ENCODE data around the gene RYR3.
"Not testable (repeated sequence)": the region's sequence is repeated elsewhere in the genome, so short reads cannot be mapped to it uniquely, and the experiment has no call there.

Gene RYR3

GRCh38 chr15:33598382-33598781 is 287.6 kb downstream of the RYR3 start:
- not testable (repeated sequence) for DNase-seq

DNA sequence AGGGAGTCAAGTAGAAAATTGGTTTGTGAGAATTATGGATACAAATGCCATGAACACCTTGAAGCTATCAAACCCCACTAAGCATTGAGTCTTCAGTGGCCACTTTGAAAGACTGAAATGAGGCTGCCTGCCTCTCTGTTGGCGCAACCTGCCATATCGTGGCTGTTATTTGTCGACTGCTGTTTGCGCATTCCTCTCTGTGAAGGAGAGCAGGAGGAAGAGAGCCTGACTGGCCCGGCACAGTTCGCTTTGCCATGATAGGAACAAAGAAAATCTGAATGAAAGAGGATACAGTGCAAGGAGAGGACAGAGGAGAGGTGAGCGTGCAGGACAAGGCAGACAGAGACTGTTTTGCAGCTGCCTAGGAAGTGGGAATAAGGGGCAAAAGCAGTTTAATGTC is 289.4 kb downstream of the RYR3 start:
- DNase-seq, result no peak

DNA sequence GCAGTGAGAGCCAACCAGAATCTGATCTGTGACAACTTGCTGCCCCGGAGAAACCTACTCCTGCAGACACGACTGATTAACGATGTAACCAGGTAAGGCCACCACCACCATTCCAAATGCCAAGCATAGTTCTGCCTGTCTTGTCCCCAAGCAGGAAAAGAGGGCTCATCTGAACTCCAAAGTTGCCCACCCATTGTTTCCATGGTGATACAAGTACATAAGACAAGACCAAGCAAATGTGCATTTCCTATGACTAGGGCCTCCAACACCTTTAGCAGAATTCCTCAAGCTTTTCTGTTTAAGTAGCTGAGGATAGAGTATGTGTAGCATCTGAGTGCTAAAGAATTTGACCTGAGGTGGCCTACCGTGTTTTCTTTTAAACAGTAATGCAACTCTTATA is 290.7 kb downstream of the RYR3 start:
- DNase-seq, result no peak

GRCh38 chr15:33608714-33609113 is 297.9 kb downstream of the RYR3 start:
- DNase-seq, result no peak

DNA sequence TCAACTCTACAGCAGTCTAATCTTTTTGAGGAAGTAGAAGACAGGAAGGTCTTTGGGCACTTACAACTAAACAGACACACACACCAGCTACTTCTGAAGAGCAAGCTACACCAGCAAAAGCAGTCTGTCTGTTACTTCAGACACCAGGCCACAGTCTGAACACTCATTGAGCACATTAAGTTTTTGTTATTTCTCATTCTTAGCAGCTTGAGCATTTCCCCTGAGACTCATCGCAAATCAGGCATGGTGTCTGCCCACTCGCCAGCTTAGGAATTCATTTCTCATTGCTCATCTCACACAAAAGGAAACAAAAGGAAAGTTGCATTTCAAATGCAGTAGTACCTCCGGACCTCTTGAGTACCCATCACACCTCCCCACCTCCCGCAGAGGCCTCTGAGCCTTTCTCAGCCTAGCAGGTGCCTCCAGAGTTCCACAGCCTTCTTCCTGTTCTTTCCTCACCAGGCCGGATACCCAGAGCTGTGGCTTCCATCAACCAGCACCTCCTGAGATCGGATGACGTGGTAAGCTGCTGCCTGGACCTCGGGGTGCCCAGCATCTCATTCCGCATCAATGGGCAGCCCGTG is 302.0 kb downstream of the RYR3 start:
- no peak for DNase-seq

DNA sequence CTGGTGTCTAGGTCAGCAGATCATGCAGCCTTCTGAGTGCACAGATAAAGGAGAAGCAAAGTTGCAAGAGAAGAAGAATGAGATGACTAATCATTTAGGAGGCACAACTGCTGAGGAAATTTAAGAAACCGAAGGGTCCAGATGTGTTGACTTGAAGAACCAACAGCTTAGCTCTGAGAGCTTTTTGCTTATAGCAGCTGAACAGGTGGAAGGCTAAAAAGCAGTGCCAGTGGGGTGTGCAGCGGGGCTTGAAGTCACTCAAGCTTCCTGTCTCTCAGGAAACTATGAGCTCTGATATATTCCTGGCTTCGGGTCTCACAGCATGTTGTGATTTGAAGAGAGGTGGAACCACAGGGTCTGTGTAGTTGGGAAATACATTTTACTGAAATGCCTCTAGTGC is 305.7 kb downstream of the RYR3 start:
- DNase-seq, result no peak

DNA sequence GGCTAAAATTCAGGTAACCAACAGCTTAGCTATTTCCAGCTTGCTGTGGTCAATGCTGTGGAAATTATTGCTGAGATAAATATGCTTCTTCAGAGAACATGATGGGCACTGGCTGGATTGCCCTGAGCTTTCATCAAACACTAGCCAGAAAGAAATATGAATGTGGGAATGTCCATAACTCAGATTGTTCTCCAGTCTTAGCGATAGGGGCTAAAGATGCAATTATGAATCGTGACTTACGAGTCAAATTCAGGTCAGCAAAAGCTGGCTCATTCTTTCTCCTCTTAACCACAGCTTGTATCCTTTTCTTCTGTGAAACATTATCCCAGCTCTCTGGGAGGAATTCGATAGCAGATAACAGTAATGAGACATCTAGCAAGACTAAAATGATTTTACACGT is 307.6 kb downstream of the RYR3 start:
- DNase-seq, result no peak

DNA sequence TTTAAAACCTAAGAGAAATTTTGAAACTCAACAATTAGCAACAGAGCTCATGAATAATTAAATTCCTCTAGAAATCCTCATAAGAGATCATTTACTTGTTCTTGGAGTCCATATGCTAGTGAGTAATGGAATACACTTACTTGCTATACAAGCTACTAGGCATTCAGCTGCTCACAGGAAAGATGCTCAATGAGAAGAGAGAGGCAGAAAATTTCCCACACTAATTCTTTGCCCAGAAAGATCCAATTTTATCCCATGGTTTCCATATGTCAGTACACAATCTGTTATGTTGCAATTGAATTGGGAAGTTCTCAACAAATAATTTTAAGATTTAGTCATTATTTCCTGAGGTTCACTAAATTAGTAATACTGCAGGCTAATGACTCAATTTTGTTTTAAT is 310.4 kb downstream of the RYR3 start:
- no peak for DNase-seq

DNA sequence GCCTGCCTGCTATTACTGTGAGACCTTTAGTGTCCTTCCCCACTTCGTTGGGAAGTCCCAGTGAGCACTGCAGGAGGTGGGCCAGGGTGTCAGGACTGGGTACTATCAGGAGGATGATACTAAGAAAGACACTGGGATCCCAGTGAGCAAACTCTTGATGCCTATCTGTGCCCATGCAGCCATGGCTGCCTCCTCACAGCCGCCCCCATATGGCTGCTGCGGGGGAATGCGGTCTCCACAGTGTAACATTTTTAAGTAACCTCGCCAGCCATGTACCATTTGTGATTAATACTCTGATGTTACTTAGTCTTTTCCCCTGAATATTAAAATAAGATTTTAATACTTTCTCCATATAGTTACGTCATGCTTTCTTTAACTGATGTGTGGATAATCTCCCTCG is 312.2 kb downstream of the RYR3 start:
- no peak for DNase-seq

DNA sequence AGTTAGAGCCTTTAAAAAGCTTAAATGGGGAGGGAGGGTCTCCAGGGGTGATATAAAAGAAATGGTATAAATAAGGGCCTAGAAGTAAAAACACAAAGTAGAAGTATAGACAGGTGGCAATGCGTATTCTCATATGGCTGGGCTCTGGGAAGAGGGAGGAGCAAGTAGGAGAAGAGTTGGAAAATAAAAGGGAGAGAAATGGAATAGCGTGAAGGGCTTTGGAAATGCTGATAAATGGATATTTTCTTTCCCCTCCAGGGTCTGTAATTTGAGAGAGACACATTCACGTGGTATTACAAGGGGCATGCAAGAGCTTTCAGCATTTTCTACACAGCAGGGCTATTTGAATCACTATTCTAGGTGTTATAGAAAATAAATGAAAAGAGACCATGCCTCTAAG is 313.7 kb downstream of the RYR3 start:
- no peak for DNase-seq

- DNase-seq, result no peak
These were observed 318.9 kb downstream of the RYR3 start for GRCh38 chr15:33629647-33630046.

GRCh38 chr15:33636234-33636633 is 325.5 kb downstream of the RYR3 start:
- DNase-seq, result no peak

DNA sequence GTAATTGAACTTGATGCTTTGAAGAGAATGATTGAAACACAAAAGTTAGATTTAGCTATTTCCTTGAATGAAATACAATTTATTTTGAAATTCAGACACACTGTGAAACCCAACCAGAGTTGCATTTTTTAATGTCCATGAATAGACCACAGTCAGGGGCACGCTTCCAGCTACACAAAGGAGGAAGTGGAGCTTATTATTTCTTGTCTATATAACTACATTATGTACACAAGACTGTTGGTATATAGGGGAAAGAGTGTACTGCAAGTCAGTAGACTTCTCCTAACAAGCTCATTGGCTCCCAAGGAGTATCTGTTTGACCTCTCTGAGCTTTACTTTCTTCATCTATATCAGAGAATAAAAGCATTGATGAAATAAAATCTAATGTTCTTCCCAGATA is 326.2 kb downstream of the RYR3 start:
- no peak for DNase-seq

GRCh38 chr15:33638453-33638852 is 327.7 kb downstream of the RYR3 start:
- DNase-seq, result no peak

- DNase-seq, result no peak
These were observed 328.3 kb downstream of the RYR3 start for GRCh38 chr15:33639051-33639450.

DNA sequence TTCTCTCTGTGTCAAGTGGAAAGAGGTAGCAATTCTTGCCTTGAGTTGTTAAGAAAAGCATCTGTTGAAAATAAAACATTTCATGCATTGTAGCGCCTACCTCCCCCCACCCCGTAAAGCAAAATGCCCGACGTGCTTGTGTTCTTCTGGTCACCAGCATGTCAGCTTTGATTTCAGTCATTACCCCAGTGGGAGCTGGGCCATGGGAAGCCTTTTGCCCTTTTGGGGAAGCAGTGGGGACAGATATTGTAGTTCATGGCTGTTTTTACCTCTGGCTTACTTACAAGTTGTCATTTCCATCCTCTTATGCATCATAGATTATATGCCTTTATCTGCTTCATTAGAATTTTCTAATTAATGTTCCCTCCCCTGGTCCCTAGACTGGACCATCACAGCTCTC is 328.7 kb downstream of the RYR3 start:
- no peak for DNase-seq

DNA sequence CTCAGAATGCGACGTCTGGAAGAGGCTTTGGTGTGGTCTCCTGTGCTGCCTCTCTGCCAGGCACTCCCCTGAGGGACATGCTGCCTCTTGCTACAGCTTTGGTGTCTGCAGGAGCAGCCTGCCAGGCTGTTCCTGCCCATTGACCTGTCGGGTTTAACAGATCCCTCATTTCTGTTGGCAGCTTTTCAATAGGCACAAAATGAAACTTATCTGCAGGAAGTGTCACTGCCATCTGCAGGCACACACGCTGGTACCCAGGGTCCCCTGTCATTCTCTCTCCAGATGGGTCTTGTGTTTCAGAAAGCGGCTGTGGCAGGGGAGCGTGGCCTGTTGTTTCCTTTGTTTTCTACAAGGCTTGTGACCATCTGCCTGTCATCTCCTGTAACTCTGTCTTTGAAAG is 329.2 kb downstream of the RYR3 start:
- no peak for DNase-seq

GRCh38 chr15:33641069-33641468 is 330.3 kb downstream of the RYR3 start:
- DNase-seq, result no peak

DNA sequence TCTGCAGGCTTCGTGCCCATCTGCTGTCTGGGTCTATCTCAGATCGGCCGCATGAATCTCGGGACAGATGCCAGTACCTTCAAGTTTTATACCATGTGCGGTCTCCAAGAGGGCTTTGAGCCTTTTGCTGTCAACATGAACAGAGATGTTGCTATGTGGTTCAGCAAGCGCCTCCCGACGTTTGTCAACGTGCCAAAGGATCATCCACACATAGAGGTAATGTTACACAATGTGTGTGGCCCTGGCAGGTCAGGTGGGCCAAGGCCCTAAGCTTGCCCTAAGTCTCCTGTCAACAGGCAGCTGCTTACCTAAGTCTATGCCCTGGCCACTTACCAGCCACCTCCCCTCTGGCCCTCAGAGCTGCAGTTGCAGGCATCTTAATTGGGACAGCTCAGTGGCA is 333.5 kb downstream of the RYR3 start:
- no peak for DNase-seq

DNA sequence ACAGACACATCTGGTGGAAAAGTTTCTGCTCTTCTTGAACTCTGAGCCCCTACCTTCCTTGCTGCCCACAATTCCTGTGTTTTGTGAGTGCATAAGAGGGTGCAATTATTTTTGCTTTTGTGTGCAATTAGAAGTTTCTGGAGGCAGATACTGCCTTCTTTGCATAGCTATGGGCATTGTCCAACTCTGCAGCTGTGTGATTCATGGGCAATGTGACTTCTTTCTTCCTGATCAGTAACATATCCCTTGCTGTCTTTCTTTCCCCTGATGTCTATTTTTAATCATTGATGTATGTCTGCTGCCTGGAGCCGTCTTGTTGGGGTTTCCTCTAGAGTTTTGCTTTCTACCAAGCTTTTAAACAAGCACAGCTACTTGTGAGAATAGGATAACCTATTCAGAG is 336.0 kb downstream of the RYR3 start:
- no peak for DNase-seq

DNA sequence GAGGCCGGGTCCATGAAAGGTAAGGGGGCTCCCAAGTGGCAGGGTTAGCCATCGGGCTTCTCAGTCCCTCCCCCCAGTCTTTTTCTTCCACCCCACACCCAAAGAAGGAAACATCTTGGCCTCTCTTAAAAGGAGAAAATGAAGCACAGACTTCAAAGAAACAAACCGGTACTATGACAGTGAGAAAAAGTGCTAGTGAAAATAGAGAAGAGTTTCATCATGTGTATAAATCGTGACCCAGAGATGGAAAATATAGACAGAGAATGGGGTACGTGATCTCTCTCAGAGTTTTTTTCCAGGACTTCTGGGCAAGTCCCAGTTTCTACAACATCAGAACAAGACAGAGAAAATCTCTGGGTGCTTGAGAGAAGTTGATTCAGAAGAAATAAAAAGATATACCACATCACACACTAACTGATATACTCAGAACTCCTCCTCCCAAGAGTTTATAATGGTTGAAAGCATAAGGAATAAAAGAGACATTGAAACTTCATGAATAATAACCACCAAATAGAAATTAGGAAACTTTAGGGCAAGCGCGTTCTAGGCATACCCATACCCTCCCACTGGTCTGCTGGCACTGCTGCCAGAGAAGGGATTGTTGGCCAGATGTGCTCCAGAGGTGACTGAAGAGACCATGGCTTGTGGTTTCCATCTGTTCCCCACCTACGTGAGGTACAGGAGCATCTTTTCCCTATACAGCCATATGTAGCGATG is 338.6 kb downstream of the RYR3 start:
- no peak for DNase-seq

DNA sequence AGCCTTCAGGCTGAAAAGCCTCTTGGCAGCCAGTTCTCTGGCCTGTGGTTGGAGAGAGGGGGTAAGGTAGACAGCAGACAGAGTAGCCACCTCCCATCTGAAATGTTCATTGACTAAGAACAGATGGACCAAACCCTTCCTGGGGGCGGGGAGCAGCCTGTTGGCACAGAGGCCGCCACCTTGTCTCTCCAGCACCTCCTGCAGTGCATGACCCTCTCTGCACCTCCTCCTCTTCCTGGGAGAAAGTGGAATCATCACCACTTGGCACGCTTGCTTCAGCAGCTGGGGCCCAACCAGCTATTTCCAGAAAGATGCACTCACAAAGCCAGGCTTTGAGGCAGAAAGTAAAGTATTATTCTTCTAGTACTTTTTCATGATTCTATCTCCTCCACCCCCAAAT is 344.1 kb downstream of the RYR3 start:
- no peak for DNase-seq

- DNase-seq, result no peak
These were observed 344.7 kb downstream of the RYR3 start for GRCh38 chr15:33655488-33655887.

- DNase-seq, result no peak
These were observed 345.4 kb downstream of the RYR3 start for GRCh38 chr15:33656168-33656567.

DNA sequence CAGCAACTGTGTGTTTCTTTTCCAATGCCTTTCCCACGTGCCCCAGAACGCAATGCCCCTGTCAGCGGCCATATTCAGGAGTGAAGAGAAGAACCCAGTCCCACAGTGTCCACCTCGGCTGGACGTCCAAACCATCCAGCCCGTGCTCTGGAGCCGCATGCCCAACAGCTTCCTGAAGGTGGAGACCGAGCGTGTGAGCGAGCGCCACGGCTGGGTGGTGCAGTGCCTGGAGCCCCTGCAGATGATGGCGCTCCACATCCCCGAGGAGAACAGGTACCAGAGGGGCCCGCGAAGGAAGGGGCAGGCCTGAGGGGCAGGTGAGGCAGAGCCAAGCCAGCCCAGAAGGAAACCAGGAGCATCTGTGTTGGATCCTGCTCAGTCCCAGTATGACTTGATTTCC is 349.4 kb downstream of the RYR3 start:
- no peak for DNase-seq

Data from GOT3 (cell line).